HepG2 (cell line): ENCODE results near the gene ANKK1. TPM values are rescaled to one million over a fixed set of nuclear protein-coding genes. Genes with fewer than 3 reads are reported as not detected.

Experiments
- ATAC-seq: fragments of 200-7000 bp; cut with Tn5 transposase; 3 replicates; pipeline ENCODE4 v1.9.1; 2020; ENCODE audit warnings: mild to moderate bottlenecking, moderate library complexity
- BruUV-seq: library from RNA; stranded (reverse); fragments of 400-500 nt; replicated peaks from 2 replicates; lab custom pipeline; 2021; lab: Mats Ljungman, UMichigan
- CTCF ChIA-PET: fragments of 300-600 bp; formaldehyde crosslinking; extraction: SDS; loops from one replicate; lab custom pipeline; 2021; ENCODE audit warnings: low total read pairs, inconsistent platforms, low intra/inter-chr PET ratio; lab: Yijun Ruan, JAX
- POLR2A ChIA-PET: fragments of 350-600 bp; sonication (Branson Sonifier 250); formaldehyde crosslinking; loops from one replicate; lab custom pipeline; 2020; ENCODE audit warnings: antibody characterized with exemption, inconsistent platforms; lab: Yijun Ruan, JAX
- DNase-seq: peaks from one replicate; pipeline ENCODE4 v3.0.0-alpha.2; 2015; ENCODE audit warnings: low spot score
- FAIRE-seq: peaks from 3 replicates; lab custom pipeline; 2011; peaks lifted over from hg19 to GRCh38; lab: Jason Lieb, UNC
- H2AFZ ChIP-seq: one replicate; pipeline ENCODE4 v1.6.1; 2011; ENCODE audit warnings: low read length, inconsistent platforms
- H3K27ac ChIP-seq: fragments of 300-600 bp; 3 replicates; pipeline ENCODE4 v1.8.0; 2011; ENCODE audit warnings: mixed run types, mild to moderate bottlenecking, mixed read lengths, low read length, inconsistent platforms; ENCODE audit not compliant: insufficient read depth; ENCODE audit errors: extremely low read length
- H3K27me3 ChIP-seq, 2 experiments: fragments of 200-600 bp in 1 of 2; 2 replicates in 1 of 2; 3 replicates in 1 of 2; pipeline versions ENCODE4 v1.6.0 to v1.8.0; 2011; ENCODE audit warnings: low read length in 2 of 2, mild to moderate bottlenecking in 2 of 2, moderate library complexity in 2 of 2, inconsistent platforms in 1 of 2; ENCODE audit not compliant: insufficient read depth in 2 of 2, control insufficient read depth in 1 of 2
- H3K36me3 ChIP-seq, 2 experiments: fragments of 200-600 bp in 1 of 2; replicated peaks in 1 of 2; 2 replicates in 1 of 2; 3 replicates in 1 of 2; pipeline versions ENCODE4 v1.5.1 to v1.8.0; 2011; ENCODE audit warnings: low read length in 2 of 2, inconsistent platforms in 1 of 2; ENCODE audit not compliant: insufficient read depth in 2 of 2, control insufficient read depth in 1 of 2
- H3K4me1 ChIP-seq: 2 replicates; pipeline ENCODE4 v1.5.1; 2012; ENCODE audit warnings: low read length, inconsistent platforms; ENCODE audit not compliant: insufficient read depth
- H3K4me2 ChIP-seq: 2 replicates; pipeline ENCODE4 v1.6.0; 2011; ENCODE audit warnings: low read depth, low read length, inconsistent platforms
- H3K4me3 ChIP-seq, 3 experiments: fragments of 200-600 bp in 1 of 3; sonication (generic), shearing (Covaris generic) in 1 of 3; replicated peaks in 1 of 3; 2 replicates each; pipeline ENCODE4 v1.5.1; 2011 to 2016; ENCODE audit warnings: low read length in 3 of 3, inconsistent platforms in 2 of 3, low read depth in 2 of 3, mild to moderate bottlenecking in 2 of 3, control low read depth in 1 of 3, mixed read lengths in 1 of 3; ENCODE audit not compliant: insufficient read depth in 1 of 3
- H3K79me2 ChIP-seq: one replicate; pipeline ENCODE4 v1.6.1; 2011; ENCODE audit warnings: low read length, inconsistent platforms; ENCODE audit not compliant: insufficient read depth
- H3K9ac ChIP-seq: 2 replicates; pipeline ENCODE4 v1.6.0; 2011; ENCODE audit warnings: mild to moderate bottlenecking, low read depth, low read length, inconsistent platforms; ENCODE audit not compliant: insufficient read depth
- H3K9me3 ChIP-seq: 2 replicates; pipeline ENCODE4 v1.5.1; 2012; ENCODE audit warnings: mild to moderate bottlenecking, low read length
- H4K20me1 ChIP-seq: 2 replicates; pipeline ENCODE4 v1.6.0; 2011; ENCODE audit warnings: inconsistent platforms, mild to moderate bottlenecking, low read length, moderate library complexity; ENCODE audit not compliant: insufficient read depth
- KLF11 ChIP-seq: IDR thresholded peaks from 2 replicates; pipeline ENCODE4 v1.6.1; 2016; ENCODE audit warnings: missing compliant biosample characterization
- NCOA2 ChIP-seq: sonication (generic); formaldehyde crosslinking; IDR thresholded peaks from 2 replicates; pipeline ENCODE4 v1.8.0; 2022; ENCODE audit warnings: inconsistent platforms
- NFE2L2 ChIP-seq: fragments of 150-350 bp; IDR thresholded peaks from 2 replicates; pipeline ENCODE4 v1.6.1; 2014; ENCODE audit warnings: low read length
- SIX1 ChIP-seq: sonication (generic); formaldehyde crosslinking; IDR thresholded peaks from 2 replicates; pipeline ENCODE4 v1.4.0; 2020; ENCODE audit warnings: missing genetic modification reagents, borderline replicate concordance
- TFAP4 ChIP-seq: sonication (generic); IDR thresholded peaks from 2 replicates; pipeline ENCODE4 v1.6.1; 2016; ENCODE audit warnings: low read depth, borderline replicate concordance
- ZBTB20 ChIP-seq: sonication (generic); formaldehyde crosslinking; IDR thresholded peaks from 2 replicates; pipeline ENCODE4 v1.8.1; 2023; ENCODE audit warnings: missing genetic modification reagents, low read depth, mild to moderate bottlenecking, borderline replicate concordance
- ZNF350 ChIP-seq: sonication (generic); formaldehyde crosslinking; IDR thresholded peaks from 2 replicates; pipeline ENCODE4 v1.4.0; 2020; ENCODE audit warnings: mild to moderate bottlenecking, low read depth, missing genetic modification reagents, borderline replicate concordance
- ZNF513 ChIP-seq: sonication (generic); formaldehyde crosslinking; conservative IDR thresholded peaks from 2 replicates; pipeline ENCODE4 v1.5.0; 2020; ENCODE audit warnings: missing genetic modification reagents
- ZNF607 ChIP-seq: sonication (generic); formaldehyde crosslinking; IDR thresholded peaks from 2 replicates; pipeline ENCODE4 v1.5.1; 2020; ENCODE audit warnings: missing genetic modification reagents, mild to moderate bottlenecking, borderline replicate concordance
- ZNF839 ChIP-seq: sonication (generic); formaldehyde crosslinking; IDR thresholded peaks from 2 replicates; pipeline ENCODE4 v1.4.0; 2020; ENCODE audit warnings: missing genetic modification reagents, mild to moderate bottlenecking, borderline replicate concordance
- WGBS: methylation state at CpG from one replicate; pipeline ENCODE4 v1.1.6; 2017; ENCODE audit warnings: low lambda C conversion rate; 5-methylcytosine and 5-hydroxymethylcytosine counted together
- in situ Hi-C: cut with HindIII; loops from 2 replicates; pipeline ENCODE4 v1.10.0; 2017; ENCODE audit warnings: low pct_unique_long_range_greater_than_20kb; ENCODE audit not compliant: extremely low pct_ligation_motif_present
- intact Hi-C: fragments of 100-400 bp; cut with micrococcal nuclease; formaldehyde crosslinking; loops from one replicate; pipeline ENCODE4 v1.10.0; 2022; ENCODE audit not compliant: unreplicated experiment
- polyA plus RNA-seq, 8 experiments: library from polyadenylated mRNA; depleted of rRNA in 3 of 8; stranded (reverse) in 7 of 8; unstranded in 1 of 8; fragments of >200 nt; fragmentation: Illumina TruSeq in 4 of 8; extraction: Trizol in 4 of 8; gene quantifications; 2 replicates each; pipeline versions ENCODE4 v1.2.1 to v1.2.3, GENCODE V29; 2011 to 2016; ENCODE audit warnings: low read depth in 4 of 8, missing spikeins in 1 of 8, mixed read lengths in 1 of 8; ENCODE audit not compliant: insufficient read depth in 1 of 8
- total RNA-seq, 5 experiments: library from RNA; depleted of rRNA; stranded (reverse); fragments of >200 nt; fragmentation: Illumina TruSeq; extraction: Trizol; gene quantifications; 2 replicates each; pipeline ENCODE4 v1.2.3, GENCODE V29; 2016; ENCODE audit warnings: low read depth in 1 of 5
- TF ChIP-seq, protein P1 (sequence below): sonication (generic); formaldehyde crosslinking; IDR thresholded peaks from 2 replicates; pipeline ENCODE4 v1.4.0; 2020; ENCODE audit warnings: missing genetic modification reagents
- TF ChIP-seq, protein P2 (sequence below): sonication (generic); formaldehyde crosslinking; IDR thresholded peaks from 2 replicates; pipeline ENCODE4 v1.4.0; 2020; ENCODE audit warnings: mild to moderate bottlenecking, missing genetic modification reagents

Gene ANKK1
- total and polyA plus RNA-seq, 2 of the 13 experiments (the other 11 are each of a cell fraction or from before 2014, with no cell fraction given) = 0.04 to 0.22 TPM

GRCh38 chr11:113408206-113408605 lies 20.6 kb downstream of the ANKK1 start:
- DNase-seq (no peak), ATAC-seq (no peak), FAIRE-seq (no peak)
- Histone ChIP-seq H3K36me3 (no peaks in the 10 kb centered on the region), H3K4me2 (no peak overlapping the region), H3K9ac (no peak overlapping the region), H3K9me3 (no peaks in the 10 kb centered on the region), H3K27ac (no peak overlapping the region), H4K20me1 (no peaks in the 10 kb centered on the region), H3K79me2 (no peaks in the 10 kb centered on the region), H3K4me3 (no peak overlapping the region), H3K4me1 (no peaks in the 10 kb centered on the region), H2AFZ (no peak overlapping the region), H3K27me3 (peaks cover 11 to 40% of the 10 kb centered on the region in 2 experiments; a peak in 3 of 5 replicates)
- no TSS peak for BruUV-seq
- TF ChIP-seq ZNF513 (CRISPR knock-in tag) (no peak), TFAP4 (no peak), ZNF350 (CRISPR knock-in tag) (no peak)
- CTCF ChIA-PET = no interaction called here
- intact Hi-C loops = no loop called here
- 8% methylated on average over 9 of the region's 9 CpGs for WGBS
- POLR2A ChIA-PET = no interaction called here
- in situ Hi-C loops = loop anchor here (10.0 kb wide), 1 partner anchor 63 kb away; no protein-coding TSS in a partner anchor

GRCh38 chr11:113408887-113409286 lies 21.3 kb downstream of the ANKK1 start:
- no peak for ATAC-seq
- H4K20me1 ChIP-seq = no peaks in the 10 kb centered on the region
- CTCF ChIA-PET = no interaction called here
- DNase-seq = no peak
- no peak overlapping the region for H3K4me2 ChIP-seq
- no peak for FAIRE-seq
- H2AFZ ChIP-seq = no peak overlapping the region
- no peaks in the 10 kb centered on the region for H3K9me3 ChIP-seq
- no peaks in the 10 kb centered on the region for H3K36me3 ChIP-seq
- in situ Hi-C loops (loop anchor here (10.0 kb wide), 1 partner anchor 64 kb away; no protein-coding TSS in a partner anchor), intact Hi-C loops (no loop called here)
- H3K4me1 ChIP-seq = no peaks in the 10 kb centered on the region
- no peak overlapping the region for H3K27ac ChIP-seq
- POLR2A ChIA-PET = no interaction called here
- no peak overlapping the region for H3K9ac ChIP-seq
- peaks cover 9 to 40% of the 10 kb centered on the region in 2 experiments; a peak in 3 of 5 replicates for H3K27me3 ChIP-seq
- no peaks in the 10 kb centered on the region for H3K79me2 ChIP-seq
- WGBS = 0% methylated on average over 1 of the region's 9 CpGs
- H3K4me3 ChIP-seq = no peak overlapping the region
- BruUV-seq = no TSS peak
- TF ChIP-seq, protein P1, sequence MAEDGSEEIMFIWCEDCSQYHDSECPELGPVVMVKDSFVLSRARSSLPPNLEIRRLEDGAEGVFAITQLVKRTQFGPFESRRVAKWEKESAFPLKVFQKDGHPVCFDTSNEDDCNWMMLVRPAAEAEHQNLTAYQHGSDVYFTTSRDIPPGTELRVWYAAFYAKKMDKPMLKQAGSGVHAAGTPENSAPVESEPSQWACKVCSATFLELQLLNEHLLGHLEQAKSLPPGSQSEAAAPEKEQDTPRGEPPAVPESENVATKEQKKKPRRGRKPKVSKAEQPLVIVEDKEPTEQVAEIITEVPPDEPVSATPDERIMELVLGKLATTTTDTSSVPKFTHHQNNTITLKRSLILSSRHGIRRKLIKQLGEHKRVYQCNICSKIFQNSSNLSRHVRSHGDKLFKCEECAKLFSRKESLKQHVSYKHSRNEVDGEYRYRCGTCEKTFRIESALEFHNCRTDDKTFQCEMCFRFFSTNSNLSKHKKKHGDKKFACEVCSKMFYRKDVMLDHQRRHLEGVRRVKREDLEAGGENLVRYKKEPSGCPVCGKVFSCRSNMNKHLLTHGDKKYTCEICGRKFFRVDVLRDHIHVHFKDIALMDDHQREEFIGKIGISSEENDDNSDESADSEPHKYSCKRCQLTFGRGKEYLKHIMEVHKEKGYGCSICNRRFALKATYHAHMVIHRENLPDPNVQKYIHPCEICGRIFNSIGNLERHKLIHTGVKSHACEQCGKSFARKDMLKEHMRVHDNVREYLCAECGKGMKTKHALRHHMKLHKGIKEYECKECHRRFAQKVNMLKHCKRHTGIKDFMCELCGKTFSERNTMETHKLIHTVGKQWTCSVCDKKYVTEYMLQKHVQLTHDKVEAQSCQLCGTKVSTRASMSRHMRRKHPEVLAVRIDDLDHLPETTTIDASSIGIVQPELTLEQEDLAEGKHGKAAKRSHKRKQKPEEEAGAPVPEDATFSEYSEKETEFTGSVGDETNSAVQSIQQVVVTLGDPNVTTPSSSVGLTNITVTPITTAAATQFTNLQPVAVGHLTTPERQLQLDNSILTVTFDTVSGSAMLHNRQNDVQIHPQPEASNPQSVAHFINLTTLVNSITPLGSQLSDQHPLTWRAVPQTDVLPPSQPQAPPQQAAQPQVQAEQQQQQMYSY (CRISPR knock-in tag) = no peak
- TF ChIP-seq NFE2L2 = no peak
- no peak for TF ChIP-seq NCOA2 (CRISPR knock-in tag)
- TF ChIP-seq KLF11 (CRISPR knock-in tag) = no peak
- no peak for TF ChIP-seq ZBTB20 (CRISPR knock-in tag)
- no peak for TF ChIP-seq SIX1 (CRISPR knock-in tag)
- TF ChIP-seq ZNF839 = no peak
- TF ChIP-seq, protein P2, sequence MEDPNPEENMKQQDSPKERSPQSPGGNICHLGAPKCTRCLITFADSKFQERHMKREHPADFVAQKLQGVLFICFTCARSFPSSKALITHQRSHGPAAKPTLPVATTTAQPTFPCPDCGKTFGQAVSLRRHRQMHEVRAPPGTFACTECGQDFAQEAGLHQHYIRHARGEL = no peak
- TF ChIP-seq ZNF607 (CRISPR knock-in tag) = no peak
